ENCODE measurements around the gene PIGC. TPM values are rescaled to one million over a fixed set of nuclear protein-coding genes. Genes with fewer than 3 reads are reported as not detected.
A peak's percentile ranks its signal among the peaks of the same experiment; 100 is the strongest.

PIGC gene
- 36.3 and 40.9 TPM in 2 replicates for total RNA-seq (2014; rRNA removed; shearing (Covaris generic))

GRCh38 chr1:172443666-172444453 lies at the start of gene PIGC:
PIGC (minus strand) TSS chr1:172444069; CDS start chr1:172442622, 1,447 bp downstream.
- DNase-seq (ENCODE audit: low read depth), result peak; percentile 83

DNA sequence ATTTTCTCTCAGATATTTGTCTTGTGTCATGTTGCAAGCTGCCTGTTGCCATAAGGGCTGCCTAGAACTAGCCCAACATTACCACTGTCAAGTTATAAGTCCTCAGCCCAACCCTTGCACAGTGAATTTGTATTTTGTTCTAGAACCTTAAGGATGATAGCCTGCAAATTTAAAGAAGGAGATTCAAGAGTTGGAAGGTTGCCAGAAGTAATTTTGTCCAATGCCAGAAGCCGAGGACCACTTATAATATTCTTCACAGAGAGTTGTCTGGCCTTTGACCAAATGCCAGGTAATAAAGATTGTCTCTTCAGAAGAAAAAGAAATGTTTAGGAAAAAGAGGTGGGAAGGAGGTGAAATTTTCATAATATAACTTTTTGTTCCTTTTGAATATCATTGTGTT lies 48.6 kb upstream of the PIGC start:
- no peak for DNase-seq (ENCODE audit: low read depth)

GRCh38 chr1:172489847-172490246 lies 46.0 kb upstream of the PIGC start:
- DNase-seq (ENCODE audit: low read depth), result no peak

DNA sequence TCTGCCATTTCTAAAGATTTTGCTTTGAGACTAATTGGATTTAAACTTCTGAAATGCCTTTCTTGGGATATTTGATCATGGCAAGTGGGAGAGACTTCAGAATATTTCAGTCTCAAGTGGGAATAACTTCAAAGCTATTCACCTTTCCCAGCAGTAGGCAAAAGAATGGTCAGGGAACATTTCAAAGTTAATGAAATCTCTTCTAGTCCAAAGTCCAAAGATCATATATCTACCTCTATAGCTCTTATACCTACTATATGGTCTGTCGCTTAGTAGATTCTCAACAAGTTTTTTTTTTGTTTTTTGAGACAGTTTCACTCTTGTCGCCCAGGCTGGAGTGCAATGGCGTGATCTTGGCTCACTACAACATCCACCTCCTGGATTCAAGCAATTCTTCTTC lies 44.5 kb upstream of the PIGC start:
- no peak for DNase-seq (ENCODE audit: low read depth)

DNA sequence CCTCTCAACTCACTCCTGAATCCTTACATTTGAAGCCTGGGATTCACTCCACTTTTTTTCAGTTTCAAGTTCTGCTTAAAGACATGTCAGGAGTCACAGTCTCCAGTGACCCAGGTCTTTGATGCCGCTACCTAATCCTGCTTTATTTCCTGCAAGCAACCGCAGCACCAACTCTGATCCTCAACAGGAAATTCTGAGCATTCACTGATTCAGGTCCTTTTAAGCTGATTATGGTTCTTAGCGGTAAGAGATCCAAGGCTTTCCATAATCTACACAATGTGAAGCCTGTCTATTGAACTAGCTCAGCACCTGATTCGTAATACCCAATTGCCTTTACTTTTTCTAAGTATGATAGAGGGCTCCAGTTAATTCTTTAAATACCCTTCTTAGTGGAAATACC lies 43.7 kb upstream of the PIGC start:
- no peak for DNase-seq (ENCODE audit: low read depth)

GRCh38 chr1:172486805-172487454 lies 43.1 kb upstream of the PIGC start:
- no peak for DNase-seq (ENCODE audit: low read depth)

DNA sequence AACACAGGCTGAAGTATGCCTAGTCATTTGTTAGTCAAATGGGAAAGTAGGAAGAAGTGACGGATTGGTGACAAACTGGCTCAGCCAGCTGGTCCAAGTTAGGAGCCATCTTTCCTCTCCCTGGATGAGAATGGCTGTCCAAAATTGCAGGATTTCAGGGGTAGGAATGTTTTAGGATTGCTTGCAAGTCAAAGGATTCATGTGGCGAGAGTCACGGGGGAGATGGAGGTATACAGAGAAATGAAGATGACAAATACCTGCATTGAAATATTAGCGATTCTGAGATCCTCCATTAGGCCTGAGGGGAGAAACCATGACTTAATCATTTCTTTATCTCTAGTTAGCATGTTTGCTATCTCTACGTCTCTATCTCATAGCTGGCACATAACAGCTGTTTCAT lies 41.8 kb upstream of the PIGC start:
- DNase-seq (ENCODE audit: low read depth), result no peak

- no peak for DNase-seq (ENCODE audit: low read depth)
Measured at GRCh38 chr1:172484252-172484651, 40.4 kb upstream of the PIGC start.

DNA sequence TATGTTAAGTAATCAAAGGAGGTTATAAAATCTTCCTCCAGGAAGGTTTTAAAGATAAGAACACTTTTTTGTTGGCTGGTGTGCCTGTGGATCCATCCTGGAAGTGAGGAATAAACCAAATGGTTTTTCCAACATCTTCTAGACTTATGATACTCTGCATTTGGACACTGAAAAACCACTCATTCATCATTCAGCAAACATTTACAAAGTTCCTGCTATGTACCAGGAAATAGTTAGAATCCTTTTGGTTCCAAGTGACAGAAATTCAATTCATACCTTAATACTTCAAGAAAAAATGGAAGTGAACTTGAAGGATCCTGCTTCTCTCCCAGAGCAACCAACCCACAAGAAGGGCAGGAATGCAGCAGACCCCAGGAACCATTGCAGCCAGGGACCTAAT lies 39.6 kb upstream of the PIGC start:
- DNase-seq (ENCODE audit: low read depth), result no peak

GRCh38 chr1:172482044-172482443 lies 38.2 kb upstream of the PIGC start:
- DNase-seq (ENCODE audit: low read depth), result no peak

GRCh38 chr1:172480431-172480830 lies 36.6 kb upstream of the PIGC start:
- no peak for DNase-seq (ENCODE audit: low read depth)

DNA sequence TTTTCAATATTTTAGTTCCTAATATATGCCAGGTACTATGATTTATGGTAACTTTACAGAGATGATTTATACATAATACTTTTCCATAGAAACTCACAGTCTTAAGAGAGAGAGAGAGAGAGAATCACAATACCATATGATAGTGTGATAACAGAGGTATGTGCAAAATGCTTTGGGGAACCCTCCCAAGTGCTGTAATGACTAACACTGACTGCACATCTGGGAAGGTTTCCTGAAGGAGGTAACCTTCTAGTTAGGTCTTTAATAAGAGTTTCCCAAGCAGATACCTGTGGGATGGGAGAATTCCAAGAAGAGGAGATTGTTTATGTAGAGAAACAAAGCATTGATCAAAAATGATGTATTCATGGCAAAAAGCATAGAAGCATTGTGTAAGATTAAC lies 34.6 kb upstream of the PIGC start:
- no peak for DNase-seq (ENCODE audit: low read depth)

GRCh38 chr1:172477741-172478140 lies 33.9 kb upstream of the PIGC start:
- no peak for DNase-seq (ENCODE audit: low read depth)

DNA sequence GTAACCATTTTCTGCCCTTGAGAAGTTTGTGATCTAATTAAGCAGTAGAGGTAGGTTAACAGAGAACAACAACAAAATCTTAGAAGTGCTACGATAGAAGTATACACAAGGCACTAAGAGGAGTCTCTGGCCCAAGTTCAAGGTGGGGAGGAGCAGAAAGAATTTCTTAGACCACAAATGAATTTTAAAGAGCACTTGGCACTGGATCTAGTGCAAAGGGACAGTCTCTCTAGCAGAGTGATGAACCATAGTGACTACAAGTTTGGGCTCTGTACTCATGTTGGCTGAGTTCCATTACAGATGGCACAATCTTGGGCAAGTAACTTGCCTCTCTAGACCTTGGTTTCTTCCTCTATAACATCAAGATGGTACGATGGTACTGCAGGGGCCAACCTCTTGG lies 33.3 kb upstream of the PIGC start:
- DNase-seq (ENCODE audit: low read depth), result no peak

GRCh38 chr1:172476218-172476811 lies 32.4 kb upstream of the PIGC start:
- DNase-seq (ENCODE audit: low read depth), result no peak

GRCh38 chr1:172473842-172474241 lies 30.0 kb upstream of the PIGC start:
- DNase-seq (ENCODE audit: low read depth), result no peak

DNA sequence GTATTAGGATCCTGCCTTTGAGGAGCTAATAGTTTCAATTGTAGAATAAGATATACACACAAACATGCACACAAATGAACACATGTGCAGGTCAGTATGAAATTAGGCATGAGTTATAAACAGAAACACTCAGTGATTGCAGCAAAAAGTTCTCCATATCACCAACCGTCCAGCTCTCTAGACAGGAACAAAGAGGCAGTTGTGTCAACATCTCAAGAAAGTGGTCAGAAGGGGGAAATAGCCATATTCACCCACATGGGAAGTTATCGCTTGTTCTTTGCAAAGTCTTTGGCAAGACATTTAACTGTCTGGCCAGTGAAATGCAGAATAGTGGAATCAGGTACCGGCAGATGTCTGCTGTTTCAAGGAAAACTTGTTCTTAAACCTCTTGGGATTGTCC lies 29.4 kb upstream of the PIGC start:
- no peak for DNase-seq (ENCODE audit: low read depth)

DNA sequence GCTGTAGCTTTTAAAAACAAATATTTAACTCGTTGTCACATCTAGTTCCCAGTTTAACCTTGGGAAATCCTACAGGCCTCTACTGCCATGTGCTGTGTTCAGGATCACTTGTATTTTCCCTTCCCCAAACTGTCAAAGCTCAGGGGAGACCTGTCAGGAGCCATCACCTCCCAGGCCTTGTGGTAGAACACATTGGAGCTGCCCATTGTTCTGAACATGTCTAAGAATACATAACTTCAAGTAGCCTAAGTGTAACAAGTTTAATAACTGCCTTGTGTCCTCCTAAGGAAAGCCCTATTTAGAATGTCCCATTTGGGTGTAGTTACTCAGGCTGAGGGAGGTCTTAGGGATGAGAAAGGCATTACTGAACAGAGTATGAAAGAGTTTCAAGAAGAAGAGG lies 28.6 kb upstream of the PIGC start:
- no peak for DNase-seq (ENCODE audit: low read depth)

DNA sequence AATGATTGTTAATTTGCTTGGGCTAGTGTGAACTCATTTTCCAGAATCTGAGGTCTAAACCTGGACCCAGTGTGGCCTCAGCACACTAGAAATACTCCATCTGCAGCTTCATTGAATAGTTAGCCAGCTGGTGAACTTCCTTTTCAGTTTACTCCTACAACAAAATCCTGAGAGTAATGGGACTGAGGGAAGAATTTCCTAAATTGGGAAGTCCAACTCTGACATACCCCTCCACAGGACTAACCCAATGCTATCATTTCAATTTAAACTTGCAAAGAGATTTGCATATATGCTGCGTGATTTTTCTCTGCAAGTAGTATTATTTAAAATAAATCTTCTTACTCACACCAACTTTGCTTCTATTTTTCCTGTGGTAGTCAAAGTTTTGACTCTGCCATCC lies 27.8 kb upstream of the PIGC start:
- DNase-seq (ENCODE audit: low read depth), result no peak

DNA sequence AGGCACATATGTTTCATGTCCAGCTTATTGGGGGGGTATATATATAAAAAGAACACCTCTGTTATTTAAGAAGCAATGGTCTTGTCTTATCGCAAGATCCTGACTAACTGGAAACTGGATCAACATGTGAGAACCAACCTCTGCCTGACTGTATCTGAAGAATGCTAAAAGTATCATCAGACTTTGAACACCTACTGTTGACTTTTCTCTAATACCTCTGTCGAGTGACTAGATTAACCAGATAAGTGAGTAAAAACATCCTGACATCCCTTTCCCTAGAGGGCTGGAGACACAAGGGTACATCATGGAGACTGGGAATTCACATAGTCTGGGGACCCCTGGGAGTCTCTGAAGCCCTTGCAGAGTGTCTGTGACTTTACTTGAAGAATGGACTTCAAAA lies 26.3 kb upstream of the PIGC start:
- no peak for DNase-seq (ENCODE audit: low read depth)

DNA sequence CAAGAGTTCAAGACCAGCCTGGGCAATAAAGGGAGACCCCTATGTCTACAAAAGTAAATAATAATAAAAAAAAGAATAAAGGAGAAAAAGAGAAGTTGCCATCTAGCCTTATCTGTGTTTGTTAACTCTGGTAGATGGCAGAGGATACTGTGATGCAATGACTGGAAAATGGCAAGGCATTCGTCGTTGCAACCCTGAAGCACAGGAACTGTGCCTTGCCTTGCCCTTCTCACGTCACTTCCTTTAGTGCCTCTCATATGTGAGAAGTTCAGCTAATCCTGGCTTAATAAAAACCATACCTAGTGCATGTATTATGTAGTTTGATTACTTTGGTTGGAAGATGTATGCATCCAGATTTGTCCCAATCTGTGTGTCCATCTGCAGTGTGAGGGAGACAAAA lies 25.8 kb upstream of the PIGC start:
- DNase-seq (ENCODE audit: low read depth), result no peak

- no peak for DNase-seq (ENCODE audit: low read depth)
Measured at GRCh38 chr1:172468296-172468695, 24.4 kb upstream of the PIGC start.

DNA sequence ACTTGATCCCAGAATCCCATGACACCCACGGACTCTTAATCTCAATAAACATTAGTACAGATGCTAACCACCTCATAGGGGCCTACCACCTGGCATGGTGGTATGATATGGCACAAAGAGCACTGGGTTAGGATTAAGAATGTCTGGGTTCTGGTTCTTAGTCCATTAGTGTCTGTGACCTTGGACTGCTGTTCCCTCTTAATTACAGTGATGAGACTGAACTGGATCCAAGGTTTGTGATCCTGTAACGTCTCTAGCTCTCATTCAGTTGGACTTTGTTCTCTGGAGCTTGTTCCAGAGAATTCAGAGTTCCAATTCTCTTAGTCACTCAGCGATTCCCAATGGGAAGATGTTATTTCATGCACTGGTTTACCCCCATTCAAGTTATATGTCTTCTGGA lies 23.6 kb upstream of the PIGC start:
- DNase-seq (ENCODE audit: low read depth), result no peak
